Muscle of leg (tissue), 11 donors: ENCODE measurements around the gene SLC24A3. TPM values are rescaled to one million over a fixed set of nuclear protein-coding genes. Genes with fewer than 3 reads are reported as not detected.

Source experiments
- DNase-seq: peaks from one replicate; pipeline ENCODE4 v3.0.0; 2013
- H3K27ac ChIP-seq: one replicate; pipeline ENCODE4 v1.5.1; 2013; ENCODE audit warnings: mild to moderate bottlenecking, low read length, control low read depth
- H3K27me3 ChIP-seq: one replicate; pipeline ENCODE4 v1.6.1; 2013; ENCODE audit warnings: low read length; ENCODE audit not compliant: control insufficient read depth, insufficient read depth
- H3K36me3 ChIP-seq: one replicate; pipeline ENCODE4 v1.6.1; 2013; ENCODE audit warnings: low read length; ENCODE audit not compliant: control insufficient read depth, insufficient read depth
- H3K4me1 ChIP-seq: one replicate; pipeline ENCODE4 v1.6.1; 2013; ENCODE audit warnings: low read length; ENCODE audit not compliant: control insufficient read depth, insufficient read depth
- H3K4me3 ChIP-seq: one replicate; pipeline ENCODE4 v1.5.1; 2013; ENCODE audit warnings: low read length, control low read depth
- H3K9me3 ChIP-seq: replicated peaks from 2 replicates; pipeline ENCODE4 v1.6.1; 2013; ENCODE audit warnings: low read depth, low read length; ENCODE audit not compliant: control insufficient read depth
- WGBS: methylation state at CpG from one replicate; pipeline ENCODE4 v1.1.5; 2013; ENCODE audit warnings: missing lambda C conversion rate; ENCODE audit not compliant: insufficient coverage; 5-methylcytosine and 5-hydroxymethylcytosine counted together
- polyA plus RNA-seq, 8 donors: library from polyadenylated mRNA; unstranded; fragments of 120-200 nt; gene quantifications; one replicate each; pipeline versions ENCODE4 v1.2.1 to v1.2.3, GENCODE V29; 2013; ENCODE audit warnings: inconsistent platforms in 1 of 8, low replicate concordance in 1 of 8; ENCODE audit not compliant: insufficient read length in 8 of 8, insufficient read depth in 1 of 8
- total RNA-seq: library from RNA; stranded (reverse); fragments of 120-200 nt; gene quantifications from one replicate; pipeline ENCODE4 v1.2.4, GENCODE V29; 2013

Gene SLC24A3
- total and polyA plus RNA-seq, 9 donors = 5.9 to 21.6 (median 17.0) TPM

DNA sequence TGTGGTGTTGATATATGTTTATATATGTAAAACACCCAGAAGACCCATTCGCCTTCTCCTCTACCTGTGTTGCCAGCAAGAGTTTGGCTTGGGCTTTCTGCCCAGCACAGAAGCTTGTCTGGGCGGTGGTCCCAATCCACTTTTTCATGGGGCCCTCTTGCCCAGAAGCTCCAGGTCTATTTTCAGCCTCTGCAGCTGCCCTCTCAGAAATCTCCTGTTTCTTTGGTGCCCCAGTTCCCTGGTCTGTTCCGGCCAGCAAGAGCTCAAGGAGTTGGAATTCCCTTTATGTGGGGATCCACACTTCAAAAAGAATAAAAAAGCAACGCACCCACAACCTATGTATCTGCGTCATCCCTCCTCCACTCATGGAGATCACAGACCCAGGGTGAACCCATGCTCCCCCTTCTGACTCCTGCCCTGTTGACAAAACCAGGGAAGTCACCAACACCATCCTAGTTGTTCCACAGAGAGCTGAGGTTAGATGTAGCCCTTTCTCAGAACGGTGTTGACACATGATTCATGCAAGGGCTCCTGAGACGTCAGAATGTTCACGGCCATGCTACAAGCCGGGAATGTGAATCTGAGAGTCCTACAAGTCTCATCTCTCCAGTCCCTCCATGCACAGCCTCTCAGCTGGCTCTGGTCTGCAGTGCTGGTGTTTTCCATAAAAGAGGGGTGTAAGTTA lies 388.8 kb downstream of the SLC24A3 start:
- H3K27me3 ChIP-seq = no peaks in the 10 kb centered on the region
- H3K36me3 ChIP-seq = no peaks in the 10 kb centered on the region
- no peaks in the 10 kb centered on the region for H3K9me3 ChIP-seq
- H3K4me3 ChIP-seq = no peak overlapping the region
- 70% methylated on average over 4 of the region's 9 CpGs for WGBS
- peak overlapping the region; percentile 54 for H3K27ac ChIP-seq
- peak; percentile 61 for DNase-seq
- peaks cover 68% of the 10 kb centered on the region for H3K4me1 ChIP-seq

- DNase-seq = peak; percentile 76
- H3K27ac ChIP-seq = peak overlapping the region; percentile 88
- WGBS = 50% methylated on average over 6 of the region's 9 CpGs
- H3K9me3 ChIP-seq = no peaks in the 10 kb centered on the region
- H3K27me3 ChIP-seq = no peaks in the 10 kb centered on the region
- no peak overlapping the region for H3K4me3 ChIP-seq
- H3K4me1 ChIP-seq = peaks cover 80% of the 10 kb centered on the region
- H3K36me3 ChIP-seq = no peaks in the 10 kb centered on the region
These were observed 390.4 kb downstream of the SLC24A3 start for GRCh38 chr20:19602675-19603375.

DNA sequence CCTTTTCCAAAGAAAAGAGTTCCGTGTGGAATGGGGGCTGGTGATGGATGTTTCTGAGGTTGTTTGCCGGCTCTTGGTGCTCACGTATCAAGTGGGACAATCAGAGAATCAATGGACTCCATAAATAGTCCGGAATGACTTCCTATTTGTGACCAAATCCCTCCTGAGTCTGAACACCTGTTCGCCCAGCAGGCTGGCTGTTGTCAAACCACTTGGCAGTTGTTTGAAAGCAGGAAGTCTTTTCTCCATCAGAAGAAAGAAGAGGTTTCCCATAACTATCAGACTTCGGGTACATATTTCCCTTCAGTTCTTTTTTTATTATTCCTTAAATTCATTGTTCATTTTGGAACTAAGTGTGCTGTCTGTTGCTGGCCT lies 390.9 kb downstream of the SLC24A3 start:
- no CpG with 5 or more reads among the region's 6 CpGs for WGBS
- no peaks in the 10 kb centered on the region for H3K27me3 ChIP-seq
- no peaks in the 10 kb centered on the region for H3K36me3 ChIP-seq
- no peak overlapping the region for H3K4me3 ChIP-seq
- peak overlapping the region; percentile 88 for H3K27ac ChIP-seq
- H3K4me1 ChIP-seq = peaks cover 76% of the 10 kb centered on the region
- DNase-seq = peak; percentile 77
- no peaks in the 10 kb centered on the region for H3K9me3 ChIP-seq

DNA sequence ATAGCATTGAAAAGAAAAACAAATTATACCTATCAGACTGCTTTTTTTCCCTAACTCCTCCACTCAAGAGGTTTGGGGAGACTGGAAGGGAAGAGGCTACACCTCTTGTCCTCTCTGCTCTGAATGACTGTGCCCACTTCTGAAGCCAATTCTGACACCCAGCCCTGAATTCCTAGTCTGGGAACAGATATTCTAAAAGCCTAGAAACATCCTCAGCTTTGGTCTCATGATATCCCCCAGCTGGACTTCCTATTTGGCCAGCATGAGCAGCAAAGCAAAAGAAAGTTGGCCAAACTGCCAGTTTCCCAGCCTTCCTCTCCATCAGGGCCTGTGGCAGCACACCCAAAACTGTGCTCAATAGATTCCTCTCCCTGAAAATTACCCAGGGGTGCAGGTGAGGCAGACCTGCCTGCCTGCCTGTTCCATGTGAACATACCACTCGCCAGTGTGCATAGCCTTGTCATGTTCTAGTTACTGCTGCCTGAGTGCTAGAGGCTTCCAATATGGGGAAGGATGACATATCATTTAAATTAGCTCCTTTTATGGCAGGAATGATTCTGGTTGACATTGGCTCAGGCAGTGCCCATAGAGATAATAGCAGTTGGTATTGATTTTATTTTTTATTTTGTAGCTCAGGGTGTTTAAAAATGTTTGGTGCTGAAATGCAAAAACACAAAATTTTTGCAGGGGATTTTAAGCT lies 393.5 kb downstream of the SLC24A3 start:
- H3K9me3 ChIP-seq = no peaks in the 10 kb centered on the region
- H3K27me3 ChIP-seq = no peaks in the 10 kb centered on the region
- no CpG with 5 or more reads among the region's 1 CpG for WGBS
- peak overlapping the region; percentile 9 for H3K27ac ChIP-seq
- H3K36me3 ChIP-seq = no peaks in the 10 kb centered on the region
- no peak overlapping the region for H3K4me3 ChIP-seq
- peaks cover 54% of the 10 kb centered on the region for H3K4me1 ChIP-seq
- DNase-seq = peak; percentile 57

DNA sequence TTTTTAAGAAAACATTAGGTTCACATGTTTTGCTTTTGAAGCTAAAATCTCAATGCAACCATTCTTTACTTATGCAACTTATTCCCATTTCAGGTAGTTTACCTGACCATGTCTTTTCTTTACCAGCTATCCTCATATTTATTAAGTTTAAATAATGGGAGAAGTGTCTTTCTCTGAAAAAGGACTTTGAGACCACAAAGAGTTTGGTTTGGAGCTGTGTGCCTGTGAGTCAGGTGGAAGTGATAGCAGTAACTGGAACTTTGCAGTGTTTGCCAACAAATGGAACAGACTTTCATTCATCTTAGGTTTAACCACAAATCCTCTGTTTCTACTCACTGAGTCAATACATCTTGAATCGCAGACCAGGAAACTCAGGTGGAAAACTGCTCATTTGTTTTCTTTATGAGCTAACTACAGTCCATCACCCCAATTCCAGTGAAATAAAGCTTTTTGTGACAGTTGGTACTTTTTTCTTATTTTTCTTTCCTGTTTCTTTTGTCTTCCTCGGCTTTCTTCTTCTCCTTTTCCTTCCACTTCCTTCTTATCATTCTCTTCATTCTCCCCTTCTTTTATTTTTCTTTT lies 397.3 kb downstream of the SLC24A3 start:
- no peaks in the 10 kb centered on the region for H3K27me3 ChIP-seq
- no peaks in the 10 kb centered on the region for H3K36me3 ChIP-seq
- WGBS = 67% methylated on average over 1 of the region's 2 CpGs
- no peak overlapping the region for H3K4me3 ChIP-seq
- peaks cover 19% of the 10 kb centered on the region for H3K4me1 ChIP-seq
- no peak for DNase-seq
- no peaks in the 10 kb centered on the region for H3K9me3 ChIP-seq
- no peak overlapping the region for H3K27ac ChIP-seq

GRCh38 chr20:19615629-19616028 lies 403.2 kb downstream of the SLC24A3 start:
- no peaks in the 10 kb centered on the region for H3K36me3 ChIP-seq
- no peaks in the 10 kb centered on the region for H3K27me3 ChIP-seq
- H3K4me1 ChIP-seq = peaks cover 22% of the 10 kb centered on the region
- no peak overlapping the region for H3K4me3 ChIP-seq
- H3K9me3 ChIP-seq = no peaks in the 10 kb centered on the region
- no peak overlapping the region for H3K27ac ChIP-seq
- no peak for DNase-seq

DNA sequence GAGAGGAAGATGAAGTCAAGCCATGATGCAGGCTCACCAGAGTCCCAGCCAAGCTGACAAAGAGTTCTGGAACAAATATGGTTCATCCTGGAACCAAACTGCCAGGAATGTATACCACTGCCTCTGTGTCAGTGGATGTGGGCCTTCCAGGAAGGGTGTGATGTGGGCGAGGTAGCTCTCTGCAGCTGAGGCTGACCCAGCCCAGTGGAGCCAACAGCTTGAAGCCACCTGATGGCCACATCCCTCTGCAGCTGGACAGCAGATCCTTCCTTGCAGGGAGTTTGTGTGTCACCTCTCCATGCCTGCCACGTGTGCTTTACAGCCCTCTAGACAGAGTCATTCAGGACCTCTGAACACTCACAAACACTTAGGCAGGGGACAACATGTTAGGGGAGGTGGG lies 403.6 kb downstream of the SLC24A3 start:
- Histone ChIP-seq H3K4me3 (no peak overlapping the region), H3K9me3 (no peaks in the 10 kb centered on the region), H3K36me3 (no peaks in the 10 kb centered on the region), H3K27me3 (no peaks in the 10 kb centered on the region), H3K27ac (no peak overlapping the region), H3K4me1 (peaks cover 23% of the 10 kb centered on the region)
- 88% methylated on average over 1 of the region's 2 CpGs for WGBS
- DNase-seq = no peak

DNA sequence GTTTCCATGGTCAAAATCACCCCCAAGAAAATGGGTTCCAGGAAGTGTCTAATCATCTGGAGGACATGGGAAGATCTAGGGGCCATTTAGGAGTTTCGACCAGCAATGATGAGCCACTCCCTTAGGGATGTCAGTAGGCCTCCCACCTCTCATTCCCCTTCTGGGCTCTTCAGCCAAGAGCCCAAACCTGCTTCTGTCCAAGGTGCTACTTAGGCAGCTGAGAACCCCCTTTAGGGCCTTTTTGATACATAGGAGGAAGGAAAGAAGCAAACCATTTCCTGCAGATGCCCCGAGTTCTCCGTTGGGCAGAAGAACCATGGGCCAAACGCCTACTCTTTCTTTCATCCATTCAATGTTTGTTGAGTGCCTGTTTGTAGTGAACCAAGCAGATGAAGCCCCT lies 404.2 kb downstream of the SLC24A3 start:
- no peak overlapping the region for H3K27ac ChIP-seq
- DNase-seq = no peak
- no peaks in the 10 kb centered on the region for H3K9me3 ChIP-seq
- no CpG with 5 or more reads among the region's 4 CpGs for WGBS
- H3K4me1 ChIP-seq = peaks cover 28% of the 10 kb centered on the region
- no peak overlapping the region for H3K4me3 ChIP-seq
- no peaks in the 10 kb centered on the region for H3K36me3 ChIP-seq
- no peaks in the 10 kb centered on the region for H3K27me3 ChIP-seq

DNA sequence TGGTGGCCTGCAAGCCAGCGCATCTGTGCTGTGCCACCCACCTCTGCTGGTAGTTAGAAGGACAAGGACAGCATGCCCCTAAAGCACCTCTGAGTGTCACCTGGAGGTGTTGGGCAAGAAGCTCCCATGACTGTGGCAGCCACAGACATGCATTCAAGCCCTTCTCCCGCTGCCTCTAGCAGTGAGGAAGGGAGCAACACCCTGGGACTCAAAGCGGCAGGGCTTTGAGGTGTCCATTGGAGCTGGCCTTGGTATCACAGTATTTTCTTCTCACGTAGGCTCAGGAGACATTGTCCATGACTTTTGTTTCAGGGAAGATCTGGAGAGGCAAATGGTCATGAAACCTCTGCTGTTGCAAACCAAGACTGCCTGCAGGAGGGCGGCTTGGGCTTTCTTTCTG lies 404.8 kb downstream of the SLC24A3 start:
- WGBS = 84% methylated on average over 4 of the region's 5 CpGs
- Histone ChIP-seq H3K27ac (no peak overlapping the region), H3K36me3 (no peaks in the 10 kb centered on the region), H3K4me3 (no peak overlapping the region), H3K27me3 (no peaks in the 10 kb centered on the region), H3K4me1 (peaks cover 32% of the 10 kb centered on the region), H3K9me3 (no peaks in the 10 kb centered on the region)
- no peak for DNase-seq

GRCh38 chr20:19618711-19619110 lies 406.3 kb downstream of the SLC24A3 start:
- no peaks in the 10 kb centered on the region for H3K9me3 ChIP-seq
- 61% methylated on average over 2 of the region's 5 CpGs for WGBS

More at GRCh38 chr20:19618711-19619110, 406.3 kb downstream of the SLC24A3 start:
- DNase-seq = no peak
- H3K4me1 ChIP-seq = peaks cover 37% of the 10 kb centered on the region
- H3K27me3 ChIP-seq = no peaks in the 10 kb centered on the region
- H3K27ac ChIP-seq = no peak overlapping the region
- no peaks in the 10 kb centered on the region for H3K36me3 ChIP-seq
- H3K4me3 ChIP-seq = no peak overlapping the region
